PFSK-1 (cell line): ENCODE measurements around the gene S1PR2.

Source experiments
- FOXP2 ChIP-seq: optimal IDR thresholded peaks from 2 replicates; pipeline ENCODE3; 2011; ENCODE audit warnings: borderline replicate concordance, control low read depth, inconsistent platforms; ENCODE audit not compliant: insufficient read depth; ENCODE audit errors: extremely low read length, extremely low read depth
- POLR2AphosphoS5 ChIP-seq: IDR thresholded peaks from 2 replicates; pipeline ENCODE4 v1.6.1; 2012; ENCODE audit warnings: low read depth, mild to moderate bottlenecking, control low read depth, low read length, moderate library complexity
- REST ChIP-seq, 2 experiments: IDR thresholded peaks; 2 replicates each; pipeline versions ENCODE4 v1.6.1 to v1.8.0; 2011 to 2012; ENCODE audit warnings: low read depth in 2 of 2, low read length in 2 of 2, control low read depth in 1 of 2, inconsistent platforms in 1 of 2, mild to moderate bottlenecking in 1 of 2, moderate library complexity in 1 of 2; ENCODE audit not compliant: insufficient read depth in 1 of 2
- SIN3A ChIP-seq: IDR thresholded peaks from 2 replicates; pipeline ENCODE4 v1.6.1; 2012; ENCODE audit warnings: mild to moderate bottlenecking, low read length, moderate library complexity, borderline replicate concordance; ENCODE audit not compliant: insufficient read depth
- TAF1 ChIP-seq: IDR thresholded peaks from 2 replicates; pipeline ENCODE4 v1.6.1; 2012; ENCODE audit warnings: low read length, control low read depth, borderline replicate concordance; ENCODE audit not compliant: insufficient read depth

S1PR2 gene

GRCh38 chr19:10245189-10245939 lies 14.2 kb upstream of the S1PR2 start:
- TF ChIP-seq REST (IDR thresholded peaks at IDR 0.05; ENCODE audit: insufficient read depth in 1 of 2, low read depth in 2 of 2, low read length in 2 of 2) (no peak), SIN3A (no peak), POLR2AphosphoS5 (no peak), FOXP2 (no peak)

- no peak for TF ChIP-seq SIN3A
- no peak for TF ChIP-seq REST (IDR thresholded peaks at IDR 0.05; ENCODE audit: insufficient read depth in 1 of 2, low read depth in 2 of 2, low read length in 2 of 2)
- TF ChIP-seq POLR2AphosphoS5 = no peak
- no peak for TF ChIP-seq FOXP2
- no peak for TF ChIP-seq TAF1
Measured at GRCh38 chr19:10243606-10244005, 12.5 kb upstream of the S1PR2 start.

GRCh38 chr19:10238172-10238783 lies 7.1 kb upstream of the S1PR2 start:
- TF ChIP-seq POLR2AphosphoS5 (no peak), TAF1 (no peak), FOXP2 (no peak), SIN3A (no peak), REST (IDR thresholded peaks at IDR 0.05; ENCODE audit: insufficient read depth in 1 of 2, low read depth in 2 of 2, low read length in 2 of 2) (no peak)

GRCh38 chr19:10237702-10238101 lies 6.6 kb upstream of the S1PR2 start:
- TF ChIP-seq SIN3A (no peak), TAF1 (no peak), FOXP2 (no peak), POLR2AphosphoS5 (no peak)

- TF ChIP-seq POLR2AphosphoS5 (no peak), FOXP2 (no peak), TAF1 (no peak), REST (IDR thresholded peaks at IDR 0.05; ENCODE audit: insufficient read depth in 1 of 2, low read depth in 2 of 2, low read length in 2 of 2) (no peak), SIN3A (no peak)
Measured at GRCh38 chr19:10235003-10235402, 3.9 kb upstream of the S1PR2 start.
